Measurements from ENCODE around the gene TMEM176B. TPM values are rescaled to one million over a fixed set of nuclear protein-coding genes. Genes with fewer than 3 reads are reported as not detected.

The TMEM176B gene
- total and polyA plus RNA-seq, 2 experiments from 2014 or later = not detected

GRCh38 chr7:150799156-150799555 is 1.0 kb downstream of the TMEM176B start:
- Histone ChIP-seq H3K9me2 (ENCODE audit: insufficient read depth) (no peaks in the 10 kb centered on the region), H3K79me2 (ENCODE audit: insufficient read depth) (no peaks in the 10 kb centered on the region), H3K9me3 (ENCODE audit: low read depth) (no peaks in the 10 kb centered on the region), H3K27me3 (replicated peaks; ENCODE audit: insufficient read depth) (peaks cover 14% of the 10 kb centered on the region; the same call in 1 of the 2 replicates), H4K20me1 (ENCODE audit: insufficient read depth) (no peaks in the 10 kb centered on the region), H3K9ac (no peak overlapping the region), H3K4me2 (ENCODE audit: unreplicated experiment) (no peak overlapping the region), H2AFZ (no peak overlapping the region), H3K27ac (no peak overlapping the region), H3K4me3 (no peak overlapping the region), H3K36me3 (ENCODE audit: low read depth) (no peaks in the 10 kb centered on the region), H3F3A (ENCODE audit: insufficient read depth) (no peaks in the 10 kb centered on the region), H3K4me1 (ENCODE audit: insufficient read depth) (no peaks in the 10 kb centered on the region)
- in situ Hi-C loops (cut with MboI) = no loop called here
- DNase-seq = no peak
- no peak for TF ChIP-seq EZH2 (IDR thresholded peaks at IDR 0.05; ENCODE audit: insufficient read depth, poor library complexity, severe bottlenecking)
- TF ChIP-seq EZH2phosphoT487 (IDR thresholded peaks at IDR 0.05; ENCODE audit: insufficient read depth, low read depth) = no peak
- 60 to 61% methylated on average over 3 of the region's 3 CpGs for WGBS, 2 experiments (ENCODE audit: low coverage in 1 of 2, low lambda C conversion rate in 2 of 2, missing lambda C conversion rate in 2 of 2)

DNA sequence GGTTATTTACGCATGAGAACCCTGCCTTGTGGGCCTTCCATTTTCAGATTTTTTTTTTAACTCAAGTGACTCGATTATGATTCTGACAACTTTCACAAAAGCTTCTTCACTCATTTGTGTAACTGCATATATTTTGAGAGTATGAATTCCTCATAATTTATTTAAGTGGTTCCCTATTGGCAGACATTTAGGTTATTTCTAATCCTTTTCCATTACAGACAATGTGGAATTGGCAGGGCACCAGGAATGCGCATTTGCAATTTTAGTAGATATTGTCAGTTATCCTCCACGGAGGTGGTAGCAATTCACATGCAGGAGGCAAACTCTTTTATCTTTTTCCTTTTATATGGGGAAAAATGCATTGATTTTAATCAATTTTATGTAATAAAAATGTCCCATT is 2.5 kb downstream of the TMEM176B start:
- H3K79me2 ChIP-seq (ENCODE audit: insufficient read depth) = no peaks in the 10 kb centered on the region
- H3K27ac ChIP-seq = no peak overlapping the region
- no peak overlapping the region for H3K4me2 ChIP-seq (ENCODE audit: unreplicated experiment)
- no peaks in the 10 kb centered on the region for H3K9me2 ChIP-seq (ENCODE audit: insufficient read depth)
- H3K27me3 ChIP-seq (replicated peaks; ENCODE audit: insufficient read depth) = peaks cover 14% of the 10 kb centered on the region; the same call in 1 of the 2 replicates
- in situ Hi-C loops (cut with MboI) = no loop called here
- H4K20me1 ChIP-seq (ENCODE audit: insufficient read depth) = no peaks in the 10 kb centered on the region
- no peak overlapping the region for H3K4me3 ChIP-seq
- DNase-seq = no peak
- WGBS, 2 experiments (ENCODE audit: low coverage in 1 of 2, low lambda C conversion rate in 2 of 2, missing lambda C conversion rate in 2 of 2) = 45 to 52% methylated on average over 4 of the region's 4 CpGs
- H3K36me3 ChIP-seq (ENCODE audit: low read depth) = no peaks in the 10 kb centered on the region
- H2AFZ ChIP-seq = no peak overlapping the region
- no peaks in the 10 kb centered on the region for H3F3A ChIP-seq (ENCODE audit: insufficient read depth)
- no peak overlapping the region for H3K9ac ChIP-seq
- H3K9me3 ChIP-seq (ENCODE audit: low read depth) = no peaks in the 10 kb centered on the region
- TF ChIP-seq EZH2 (IDR thresholded peaks at IDR 0.05; ENCODE audit: insufficient read depth, poor library complexity, severe bottlenecking) (no peak), EZH2phosphoT487 (IDR thresholded peaks at IDR 0.05; ENCODE audit: insufficient read depth, low read depth) (no peak)
- no peaks in the 10 kb centered on the region for H3K4me1 ChIP-seq (ENCODE audit: insufficient read depth)

GRCh38 chr7:150793569-150794238 is 6.5 kb downstream of the TMEM176B start:
- no peaks in the 10 kb centered on the region for H3K79me2 ChIP-seq (ENCODE audit: insufficient read depth)
- no peaks in the 10 kb centered on the region; the same call in 1 of the 2 replicates for H3K27me3 ChIP-seq (replicated peaks; ENCODE audit: insufficient read depth)
- no peaks in the 10 kb centered on the region for H3F3A ChIP-seq (ENCODE audit: insufficient read depth)
- H3K9me3 ChIP-seq (ENCODE audit: low read depth) = no peaks in the 10 kb centered on the region
- no peaks in the 10 kb centered on the region for H3K9me2 ChIP-seq (ENCODE audit: insufficient read depth)
- no peaks in the 10 kb centered on the region for H3K36me3 ChIP-seq (ENCODE audit: low read depth)
- in situ Hi-C loops (cut with MboI) = no loop called here
- H2AFZ ChIP-seq = no peak overlapping the region
- H3K4me3 ChIP-seq = no peak overlapping the region
- no peak overlapping the region for H3K9ac ChIP-seq
- H3K4me1 ChIP-seq (ENCODE audit: insufficient read depth) = no peaks in the 10 kb centered on the region
- WGBS, 2 experiments (ENCODE audit: low coverage in 1 of 2, low lambda C conversion rate in 2 of 2, missing lambda C conversion rate in 2 of 2) = 50 to 60% methylated on average over 6 of the region's 6 CpGs
- TF ChIP-seq EZH2 (IDR thresholded peaks at IDR 0.05; ENCODE audit: insufficient read depth, poor library complexity, severe bottlenecking) (no peak), EZH2phosphoT487 (IDR thresholded peaks at IDR 0.05; ENCODE audit: insufficient read depth, low read depth) (no peak)
- no peak overlapping the region for H3K4me2 ChIP-seq (ENCODE audit: unreplicated experiment)
- no peak for DNase-seq
- H4K20me1 ChIP-seq (ENCODE audit: insufficient read depth) = no peaks in the 10 kb centered on the region
- H3K27ac ChIP-seq = no peak overlapping the region

GRCh38 chr7:150791746-150792452 is 8.3 kb downstream of the TMEM176B start:
- Histone ChIP-seq H3K9me3 (ENCODE audit: low read depth) (no peaks in the 10 kb centered on the region), H2AFZ (no peak overlapping the region), H3K4me2 (ENCODE audit: unreplicated experiment) (no peak overlapping the region), H3K9ac (no peak overlapping the region), H3K4me3 (no peak overlapping the region), H3K27ac (no peak overlapping the region), H3K79me2 (ENCODE audit: insufficient read depth) (no peaks in the 10 kb centered on the region), H3K4me1 (ENCODE audit: insufficient read depth) (no peaks in the 10 kb centered on the region), H3K36me3 (ENCODE audit: low read depth) (no peaks in the 10 kb centered on the region), H4K20me1 (ENCODE audit: insufficient read depth) (no peaks in the 10 kb centered on the region), H3F3A (ENCODE audit: insufficient read depth) (no peaks in the 10 kb centered on the region), H3K27me3 (replicated peaks; ENCODE audit: insufficient read depth) (no peaks in the 10 kb centered on the region), H3K9me2 (ENCODE audit: insufficient read depth) (no peaks in the 10 kb centered on the region)
- WGBS, 2 experiments (ENCODE audit: low coverage in 1 of 2, low lambda C conversion rate in 2 of 2, missing lambda C conversion rate in 2 of 2) = 51% methylated on average over 9 to 12 of the region's 12 CpGs
- in situ Hi-C loops (cut with MboI) = no loop called here
- DNase-seq = no peak
- TF ChIP-seq EZH2 (IDR thresholded peaks at IDR 0.05; ENCODE audit: insufficient read depth, poor library complexity, severe bottlenecking) (no peak), EZH2phosphoT487 (IDR thresholded peaks at IDR 0.05; ENCODE audit: insufficient read depth, low read depth) (no peak)
